ENCODE results near the gene C16orf86. TPM values are rescaled to one million over a fixed set of nuclear protein-coding genes. Genes with fewer than 3 reads are reported as not detected.

Gene C16orf86
- polyA plus RNA-seq, 3 donors = 4.1 to 11.3 (median 4.6) TPM

DNA sequence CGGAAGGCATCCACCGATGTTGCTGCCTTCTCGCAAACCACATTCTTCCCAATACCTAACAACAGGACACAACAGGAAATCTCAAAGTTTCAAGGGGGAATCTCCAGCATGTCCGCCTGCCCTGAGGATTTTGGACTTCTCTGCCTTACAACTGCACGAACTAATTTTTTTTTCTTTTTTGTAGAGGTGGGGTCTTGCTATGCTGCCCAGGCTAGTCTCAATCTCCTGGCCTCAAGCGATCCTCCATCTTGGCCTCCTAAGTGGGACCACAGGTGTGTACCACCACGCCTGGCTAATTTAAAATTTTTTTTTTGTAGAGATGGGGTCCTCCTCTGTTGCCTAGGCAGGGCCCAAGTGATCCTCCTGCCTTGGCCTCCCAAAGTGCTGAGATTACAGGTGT, 9.4 kb downstream of the C16orf86 start:
- H3K36me3 ChIP-seq (replicated peaks in 1 of 2; ENCODE audit: control insufficient read depth in 1 of 2, insufficient read depth in 2 of 2, low read length in 2 of 2) = peaks cover 2 to 6% of the 10 kb centered on the region in 2 donors
- no peak for TF ChIP-seq CTCF (IDR thresholded peaks at IDR 0.05)
- intact Hi-C loops (cut with micrococcal nuclease) = loop anchor here in 1 of 2 donors (10.0 kb wide), 1 partner anchor 549 kb away; no protein-coding TSS in a partner anchor
- H3K4me3 ChIP-seq (replicated peaks in 1 of 3; ENCODE audit: low read depth in 2 of 3, low read length in 3 of 3) = no peak overlapping the region
- Mint-ChIP-seq H3K4me1 (peaks cover 27% of the 10 kb centered on the region), H3K27ac (no peak overlapping the region), H3K4me3 (no peak overlapping the region), H3K36me3 (peaks cover 15 to 29% of the 10 kb centered on the region in 2 donors), H3K27me3 (ENCODE audit: low read depth in 3 of 3) (peaks cover 0 to 2% (median 2%) of the 10 kb centered on the region in 3 donors), H3K9me3 (no peaks in the 10 kb centered on the region)
- 97% methylated on average over 4 of the region's 7 CpGs for WGBS (ENCODE audit: insufficient coverage)
- no peak overlapping the region for H3K9ac ChIP-seq (ENCODE audit: insufficient read depth, low read length, poor library complexity, severe bottlenecking)
- H2AFZ ChIP-seq (ENCODE audit: insufficient read depth, low read depth, low read length, poor library complexity, severe bottlenecking) = no peak overlapping the region
- peaks cover 18 to 20% of the 10 kb centered on the region in 2 donors for H3K4me1 ChIP-seq (ENCODE audit: control insufficient read depth in 1 of 2, insufficient read depth in 2 of 2, low read length in 2 of 2)
- no peaks in the 10 kb centered on the region for H3K27me3 ChIP-seq (ENCODE audit: control insufficient read depth in 2 of 2, insufficient read depth in 2 of 2, low read length in 2 of 2)
- no peaks in the 10 kb centered on the region for H4K20me1 ChIP-seq (ENCODE audit: insufficient read depth, low read length)
- no peaks in the 10 kb centered on the region for H3K79me2 ChIP-seq (ENCODE audit: insufficient read depth, low read length)
- no peak overlapping the region for H3K4me2 ChIP-seq (replicated peaks; ENCODE audit: extremely low read depth, low read length, poor library complexity, severe bottlenecking)
- no peaks in the 10 kb centered on the region for H3K9me3 ChIP-seq (replicated peaks in 1 of 2; ENCODE audit: control insufficient read depth in 1 of 2, insufficient read depth in 1 of 2, low read length in 2 of 2)
- no peak for DNase-seq
- no peak overlapping the region for H3K27ac ChIP-seq (ENCODE audit: low read depth in 1 of 2, low read length in 2 of 2)

GRCh38 chr16:67676516-67676915, 9.9 kb downstream of the C16orf86 start:
- Mint-ChIP-seq H3K36me3 (peaks cover 15 to 32% of the 10 kb centered on the region in 2 donors), H3K9me3 (no peaks in the 10 kb centered on the region), H3K4me1 (peaks cover 27% of the 10 kb centered on the region), H3K27ac (no peak overlapping the region), H3K27me3 (ENCODE audit: low read depth in 3 of 3) (peaks cover 0 to 2% (median 2%) of the 10 kb centered on the region in 3 donors), H3K4me3 (no peak overlapping the region)
- intact Hi-C loops (cut with micrococcal nuclease) = loop anchor here in 1 of 2 donors (10.0 kb wide), 1 partner anchor 548 kb away; no protein-coding TSS in a partner anchor
- H3K9me3 ChIP-seq (replicated peaks in 1 of 2; ENCODE audit: control insufficient read depth in 1 of 2, insufficient read depth in 1 of 2, low read length in 2 of 2) = no peaks in the 10 kb centered on the region
- H3K9ac ChIP-seq (ENCODE audit: insufficient read depth, low read length, poor library complexity, severe bottlenecking) = no peak overlapping the region
- H2AFZ ChIP-seq (ENCODE audit: insufficient read depth, low read depth, low read length, poor library complexity, severe bottlenecking) = no peak overlapping the region
- H3K27ac ChIP-seq (ENCODE audit: low read depth in 1 of 2, low read length in 2 of 2) = no peak overlapping the region
- peaks cover 2 to 6% of the 10 kb centered on the region in 2 donors for H3K36me3 ChIP-seq (replicated peaks in 1 of 2; ENCODE audit: control insufficient read depth in 1 of 2, insufficient read depth in 2 of 2, low read length in 2 of 2)
- H3K4me3 ChIP-seq (replicated peaks in 1 of 3; ENCODE audit: low read depth in 2 of 3, low read length in 3 of 3) = no peak overlapping the region
- no peak for TF ChIP-seq CTCF (IDR thresholded peaks at IDR 0.05)
- DNase-seq = no peak
- WGBS (ENCODE audit: insufficient coverage) = 80% methylated on average over 1 of the region's 4 CpGs
- H4K20me1 ChIP-seq (ENCODE audit: insufficient read depth, low read length) = no peaks in the 10 kb centered on the region
- H3K4me1 ChIP-seq (ENCODE audit: control insufficient read depth in 1 of 2, insufficient read depth in 2 of 2, low read length in 2 of 2) = peaks cover 18 to 20% of the 10 kb centered on the region in 2 donors
- no peak overlapping the region for H3K4me2 ChIP-seq (replicated peaks; ENCODE audit: extremely low read depth, low read length, poor library complexity, severe bottlenecking)
- H3K27me3 ChIP-seq (ENCODE audit: control insufficient read depth in 2 of 2, insufficient read depth in 2 of 2, low read length in 2 of 2) = no peaks in the 10 kb centered on the region
- no peaks in the 10 kb centered on the region for H3K79me2 ChIP-seq (ENCODE audit: insufficient read depth, low read length)

Measured in CD14-positive monocyte (primary cell).